ENCODE results near the gene KIAA0408. TPM values are rescaled to one million over a fixed set of nuclear protein-coding genes. Genes with fewer than 3 reads are reported as not detected.

The KIAA0408 gene
- total and polyA plus RNA-seq, 2 donors from 2014 or later, result 0.47 to 2.7 TPM

GRCh38 chr6:127482325-127482724 lies 23.1 kb upstream of the KIAA0408 start:
- FAIRE-seq (no peak), DNase-seq (no peak)
- H3K27ac ChIP-seq (ENCODE audit: low read depth in 2 of 2, low read length in 2 of 2), result no peak overlapping the region
- no peaks in the 10 kb centered on the region for H3K9me3 ChIP-seq (ENCODE audit: control insufficient read depth in 2 of 3, insufficient read depth in 1 of 3, low read length in 3 of 3)
- TF ChIP-seq CTCF (IDR thresholded peaks at IDR 0.05; ENCODE audit: borderline replicate concordance, extremely low read depth, insufficient read depth), result no peak
- H3K27me3 ChIP-seq (ENCODE audit: control insufficient read depth, insufficient read depth, low read length), result no peaks in the 10 kb centered on the region
- H3K36me3 ChIP-seq (ENCODE audit: control insufficient read depth in 2 of 3, insufficient read depth in 3 of 3, low read length in 3 of 3), result no peaks in the 10 kb centered on the region
- intact Hi-C loops (cut with DNase I), result no loop called here
- no peak overlapping the region for H3K9ac ChIP-seq (ENCODE audit: low read length in 3 of 3)
- H3K4me3 ChIP-seq (ENCODE audit: low read length in 3 of 3), result no peak overlapping the region
- peaks cover 0 to 4% (median 0%) of the 10 kb centered on the region in 3 donors for H3K4me1 ChIP-seq (ENCODE audit: control insufficient read depth in 2 of 3, insufficient read depth in 2 of 3, low read depth in 1 of 3, low read length in 3 of 3)

GRCh38 chr6:127481628-127482027 lies 22.4 kb upstream of the KIAA0408 start:
- intact Hi-C loops (cut with DNase I), result no loop called here
- Histone ChIP-seq H3K27ac (ENCODE audit: low read depth in 2 of 2, low read length in 2 of 2) (no peak overlapping the region), H3K4me1 (ENCODE audit: control insufficient read depth in 2 of 3, insufficient read depth in 2 of 3, low read depth in 1 of 3, low read length in 3 of 3) (peaks cover 0 to 4% (median 0%) of the 10 kb centered on the region in 3 donors), H3K36me3 (ENCODE audit: control insufficient read depth in 2 of 3, insufficient read depth in 3 of 3, low read length in 3 of 3) (no peaks in the 10 kb centered on the region), H3K9me3 (ENCODE audit: control insufficient read depth in 2 of 3, insufficient read depth in 1 of 3, low read length in 3 of 3) (no peaks in the 10 kb centered on the region), H3K4me3 (ENCODE audit: low read length in 3 of 3) (no peak overlapping the region), H3K9ac (ENCODE audit: low read length in 3 of 3) (no peak overlapping the region), H3K27me3 (ENCODE audit: control insufficient read depth, insufficient read depth, low read length) (no peaks in the 10 kb centered on the region)
- no peak for TF ChIP-seq CTCF (IDR thresholded peaks at IDR 0.05; ENCODE audit: borderline replicate concordance, extremely low read depth, insufficient read depth)
- no peak for DNase-seq
- no peak for FAIRE-seq

GRCh38 chr6:127481111-127481510 lies 21.9 kb upstream of the KIAA0408 start:
- Histone ChIP-seq H3K9ac (ENCODE audit: low read length in 3 of 3) (no peak overlapping the region), H3K36me3 (ENCODE audit: control insufficient read depth in 2 of 3, insufficient read depth in 3 of 3, low read length in 3 of 3) (no peaks in the 10 kb centered on the region)
- no peak for DNase-seq

More at GRCh38 chr6:127481111-127481510, 21.9 kb upstream of the KIAA0408 start:
- Histone ChIP-seq H3K9me3 (ENCODE audit: control insufficient read depth in 2 of 3, insufficient read depth in 1 of 3, low read length in 3 of 3) (no peaks in the 10 kb centered on the region), H3K27me3 (ENCODE audit: control insufficient read depth, insufficient read depth, low read length) (no peaks in the 10 kb centered on the region), H3K27ac (ENCODE audit: low read depth in 2 of 2, low read length in 2 of 2) (no peak overlapping the region), H3K4me3 (ENCODE audit: low read length in 3 of 3) (no peak overlapping the region), H3K4me1 (ENCODE audit: control insufficient read depth in 2 of 3, insufficient read depth in 2 of 3, low read depth in 1 of 3, low read length in 3 of 3) (peaks cover 0 to 4% (median 0%) of the 10 kb centered on the region in 3 donors)
- no peak for TF ChIP-seq CTCF (IDR thresholded peaks at IDR 0.05; ENCODE audit: borderline replicate concordance, extremely low read depth, insufficient read depth)
- intact Hi-C loops (cut with DNase I), result no loop called here
- FAIRE-seq, result no peak

Data from kidney (tissue), 14 donors.